GM19467 (cell line): ENCODE results near the gene MARK3.

ENCODE experiments used
- ATAC-seq: cut with Tn5 transposase; IDR thresholded peaks from one replicate; pipeline ENCODE4 v1.9.1; 2021; ENCODE audit warnings: mild to moderate bottlenecking, moderate library complexity; ENCODE audit not compliant: unreplicated experiment

MARK3 gene

DNA sequence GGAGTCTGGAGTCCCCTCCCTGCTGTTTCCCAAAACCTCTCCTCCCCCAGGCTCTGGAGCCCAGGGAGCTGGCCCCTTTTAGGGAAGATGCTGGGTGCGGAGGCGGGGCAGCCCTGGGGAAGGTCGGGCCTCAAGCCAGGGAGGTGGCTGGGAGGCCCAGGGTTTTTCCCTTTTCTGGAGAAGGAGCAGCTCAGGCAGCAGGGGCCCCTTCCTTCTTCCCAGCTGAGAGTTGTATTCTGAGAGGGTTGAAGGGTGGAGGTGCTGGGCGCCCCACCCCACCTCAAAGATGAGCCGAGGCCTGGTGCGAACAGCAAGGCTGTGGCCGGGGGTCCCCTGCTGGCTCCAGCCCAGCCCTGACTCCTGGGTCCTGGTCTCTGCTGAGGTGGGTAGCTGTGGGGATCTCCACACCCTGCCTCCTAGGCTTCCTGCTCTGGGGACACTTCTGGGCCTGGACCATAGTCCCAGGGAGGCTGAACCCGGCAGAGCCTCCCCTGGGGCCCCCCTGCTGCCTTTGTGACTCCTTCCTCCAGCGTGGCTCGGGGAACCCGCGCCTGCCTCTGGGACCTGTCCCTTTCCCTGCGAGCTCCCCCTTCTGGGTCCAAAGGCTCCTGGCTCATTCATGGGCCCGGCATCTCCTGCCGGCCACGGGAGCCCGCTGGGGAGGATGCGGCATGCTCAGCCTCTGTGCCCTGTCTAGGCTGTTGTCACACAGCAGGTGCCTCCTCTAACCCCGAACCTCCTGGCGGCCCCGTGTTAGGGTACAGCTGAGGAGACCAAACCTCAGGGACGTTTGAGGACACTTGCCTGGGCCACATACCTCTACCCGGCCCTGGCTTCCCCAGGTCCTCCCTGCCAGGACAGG, 148.2 kb downstream of the MARK3 start:
- ATAC-seq, result no peak

DNA sequence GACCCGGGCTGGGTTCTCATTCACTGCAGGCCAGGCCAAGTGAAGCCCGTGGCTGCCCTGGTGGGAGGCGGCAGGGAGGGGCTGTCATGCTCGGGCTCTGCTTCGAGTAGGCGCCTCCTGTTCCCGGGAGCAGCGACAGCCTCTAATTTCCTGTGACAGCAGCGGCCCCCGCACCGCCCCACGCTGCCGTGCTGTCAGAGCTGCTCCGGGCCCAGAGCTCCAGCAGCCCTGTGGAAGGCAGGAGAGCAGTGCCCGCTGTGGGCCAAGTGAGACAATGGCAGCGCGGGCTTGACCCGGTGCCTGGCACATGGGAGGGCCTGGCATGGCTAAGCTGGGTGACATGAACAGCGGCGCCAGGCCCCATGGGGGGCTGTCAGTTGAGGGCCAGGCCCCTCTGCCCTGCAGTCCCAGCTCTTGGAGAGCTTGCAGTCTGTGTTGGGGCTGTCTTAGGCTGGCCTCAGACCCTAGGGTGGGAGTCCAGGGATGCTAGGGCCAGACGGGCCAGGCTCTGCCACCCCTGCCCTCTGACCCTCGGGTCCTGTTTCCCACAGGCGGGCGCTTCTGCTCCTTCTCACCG, 148.9 kb downstream of the MARK3 start:
- no peak for ATAC-seq

DNA sequence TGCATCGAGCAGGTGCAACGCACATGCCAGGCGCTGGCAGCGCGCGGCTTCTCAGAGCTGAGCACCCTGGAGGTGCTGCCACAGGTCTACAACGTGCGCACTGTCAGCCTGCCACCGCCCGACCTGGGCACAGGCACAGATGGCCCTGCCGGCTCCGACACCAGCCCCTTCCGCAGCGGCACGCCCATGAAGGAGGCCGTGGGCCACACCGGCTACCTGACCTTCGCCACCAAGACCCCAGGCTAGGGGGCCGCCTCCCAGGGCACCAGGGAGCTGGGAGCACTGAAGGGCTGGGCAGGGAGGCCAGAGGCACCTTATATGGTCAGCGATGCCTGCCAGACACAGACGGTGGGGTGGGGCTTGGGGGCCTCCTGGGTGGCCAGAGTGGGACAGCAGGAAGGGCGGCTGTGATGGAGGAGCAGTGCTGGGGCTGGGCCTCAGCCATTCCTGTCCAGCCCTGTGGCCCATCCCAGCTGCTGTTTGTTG, 149.4 kb downstream of the MARK3 start:
- no peak for ATAC-seq

DNA sequence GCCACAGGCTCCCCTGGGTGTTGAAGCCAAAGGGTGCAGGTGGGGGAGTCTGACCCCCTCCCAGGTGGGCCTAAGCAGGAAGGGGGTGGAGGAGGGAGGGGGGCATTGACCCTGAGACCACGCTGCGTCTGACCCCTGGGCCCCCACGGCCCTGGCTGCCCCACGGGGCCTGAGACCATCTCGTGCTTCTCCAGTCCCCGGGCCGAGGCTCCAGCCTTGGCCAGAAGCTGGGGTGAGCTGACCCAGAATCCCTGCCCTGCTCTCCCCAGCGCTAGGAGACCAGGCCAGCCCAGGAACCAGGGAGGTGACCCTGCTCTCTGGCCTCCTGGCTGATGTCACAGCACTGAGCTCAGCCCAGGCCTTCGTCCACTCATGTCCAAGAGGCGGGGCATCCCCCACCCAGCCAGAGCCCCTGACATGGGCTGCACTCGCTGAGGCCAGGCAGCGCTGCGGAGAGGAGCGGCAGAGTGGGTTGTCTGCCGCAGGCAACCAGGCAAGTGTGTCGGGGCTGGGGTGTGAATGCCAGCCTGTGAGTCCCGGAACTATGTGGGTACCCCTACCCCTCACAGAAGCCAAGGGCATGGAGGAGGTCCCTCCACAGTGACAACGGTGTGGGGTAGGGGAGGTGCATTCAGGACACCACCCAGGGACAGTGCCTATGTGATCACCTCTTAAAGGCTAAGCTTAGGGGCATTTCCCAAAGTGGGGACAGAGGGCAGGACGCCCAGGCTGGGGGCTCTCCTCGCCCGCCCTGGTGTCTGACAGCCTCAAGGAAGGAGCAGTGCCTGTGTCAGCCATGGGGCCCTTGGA, 150.1 kb downstream of the MARK3 start:
- ATAC-seq, result no peak

DNA sequence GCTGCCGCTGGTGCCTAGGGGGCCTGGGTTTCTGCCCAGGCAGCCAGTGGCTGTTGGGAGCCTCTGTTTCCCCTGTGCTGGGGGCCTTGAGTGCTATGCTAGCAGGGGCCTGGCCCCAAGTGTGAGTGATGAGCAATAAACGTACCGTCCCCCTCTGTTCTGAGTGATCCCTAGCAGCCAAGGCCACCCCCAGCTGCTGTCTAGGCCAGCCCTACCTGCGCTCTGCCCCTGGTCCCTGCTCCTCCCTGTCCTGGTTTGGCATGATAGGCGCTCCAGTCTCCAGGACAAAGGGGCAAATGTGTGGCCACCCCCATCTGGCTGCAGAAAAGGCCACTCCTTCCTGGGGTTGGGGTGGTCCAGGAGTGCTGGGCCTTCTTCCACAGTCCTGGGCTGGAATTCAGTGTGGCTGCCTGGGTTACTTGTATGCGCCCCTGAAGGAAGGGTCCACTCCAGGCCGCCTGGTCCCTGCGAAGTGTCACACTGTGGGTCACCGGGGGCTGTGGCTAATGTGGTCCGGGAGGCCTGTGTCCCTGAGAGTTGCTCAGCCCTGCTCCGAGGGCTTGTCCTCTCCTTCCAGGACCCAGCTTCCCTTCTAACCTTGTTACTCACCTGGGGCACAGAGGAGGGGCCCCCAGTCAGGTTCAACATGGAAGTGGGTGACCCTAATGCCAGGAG, 150.8 kb downstream of the MARK3 start:
- ATAC-seq, result no peak

DNA sequence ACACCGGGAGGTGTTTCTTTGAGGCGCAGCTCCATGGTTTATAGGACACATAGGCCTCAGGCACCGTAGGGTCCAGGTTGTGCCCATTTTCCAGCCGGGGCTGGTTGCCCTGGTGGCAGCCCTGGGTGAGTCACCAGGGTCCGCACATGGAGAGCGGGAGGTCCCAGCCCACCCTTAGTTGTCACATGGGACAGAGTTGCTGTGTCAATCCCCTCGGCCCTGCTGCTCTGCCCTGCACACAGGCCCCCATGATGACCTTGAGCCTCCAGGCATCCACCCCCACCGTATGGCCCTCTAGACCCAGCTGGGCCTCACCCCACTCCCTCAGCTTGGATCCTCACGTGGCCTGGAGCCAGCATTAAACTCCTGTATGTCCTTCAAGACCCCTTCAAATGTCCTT, 151.5 kb downstream of the MARK3 start:
- ATAC-seq, result no peak

DNA sequence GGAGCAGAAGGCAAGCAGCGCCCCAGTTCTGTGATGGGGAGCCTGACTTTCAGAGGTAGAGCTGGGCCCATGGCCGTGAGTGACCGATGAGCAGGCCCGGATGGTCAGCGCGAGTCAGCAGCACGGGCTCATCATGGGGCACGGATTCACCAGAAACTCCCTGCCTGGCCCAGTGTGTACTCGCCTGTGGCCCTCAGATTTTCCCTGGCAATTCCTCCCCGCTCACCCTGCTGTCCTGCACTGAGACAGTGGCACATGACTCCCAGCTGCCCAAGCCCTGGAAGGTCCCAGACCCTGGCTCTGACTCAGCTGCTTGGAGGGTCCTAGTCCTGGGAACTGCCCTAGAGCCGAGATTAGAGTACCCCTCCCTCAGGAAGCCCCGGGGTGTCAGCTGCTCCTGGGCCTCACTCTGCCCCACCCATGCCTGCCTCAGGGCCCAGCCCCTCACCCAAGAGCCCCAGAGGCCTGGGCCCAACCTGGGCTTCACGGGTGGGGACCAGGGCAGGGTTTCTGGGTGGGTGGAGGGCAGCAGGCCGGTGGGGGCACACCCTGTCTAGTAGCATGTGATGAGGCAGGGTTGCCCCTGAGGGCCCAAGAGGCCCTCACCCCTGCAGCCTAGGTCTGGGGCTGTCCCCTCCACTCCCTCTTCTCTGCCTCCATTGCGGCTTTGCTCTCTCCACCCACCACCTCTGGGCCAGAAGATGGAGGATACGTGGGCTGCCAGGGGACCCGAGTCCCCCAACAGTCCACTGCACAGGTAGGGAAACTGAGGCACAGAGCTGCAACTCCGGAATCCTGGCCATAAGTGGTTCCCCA, 152.2 kb downstream of the MARK3 start:
- no peak for ATAC-seq

DNA sequence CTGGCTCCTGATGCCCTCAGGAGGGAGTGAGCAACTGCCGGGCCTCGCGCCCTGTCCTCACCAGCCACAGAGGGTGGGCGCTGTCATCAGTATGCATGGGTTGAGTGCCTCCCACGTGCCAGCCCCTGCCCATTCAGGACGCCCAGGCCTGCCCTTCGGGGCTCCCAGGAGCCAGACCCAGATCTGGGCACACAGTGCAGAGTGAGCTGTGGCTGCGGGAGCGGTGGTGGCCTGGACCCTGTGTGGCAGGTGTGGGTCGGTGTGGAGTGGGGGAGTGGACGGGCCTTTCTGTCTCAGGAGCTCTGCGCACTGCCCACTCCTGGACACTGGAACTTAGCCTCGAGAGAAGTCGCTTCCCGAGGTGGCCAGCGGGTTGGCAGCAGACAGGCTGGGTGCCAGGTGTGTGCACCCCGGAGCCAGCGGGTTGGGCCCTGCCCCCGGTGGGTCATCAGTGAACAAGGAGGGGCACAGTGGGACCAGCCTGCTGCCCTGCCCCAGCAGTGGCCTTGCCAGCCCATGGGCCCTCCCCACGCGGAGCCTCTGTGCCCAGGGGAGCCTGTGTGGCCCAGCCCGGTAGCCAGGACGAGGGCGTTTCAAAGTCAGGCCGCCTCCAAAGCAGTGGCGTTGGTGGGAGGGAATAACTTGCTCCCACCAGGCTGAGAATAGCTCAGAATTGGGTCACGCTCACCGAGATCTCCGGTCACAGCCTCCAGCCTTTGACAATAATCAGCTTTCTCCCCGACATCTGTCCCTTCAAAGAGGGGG, 153.3 kb downstream of the MARK3 start:
- no peak for ATAC-seq

DNA sequence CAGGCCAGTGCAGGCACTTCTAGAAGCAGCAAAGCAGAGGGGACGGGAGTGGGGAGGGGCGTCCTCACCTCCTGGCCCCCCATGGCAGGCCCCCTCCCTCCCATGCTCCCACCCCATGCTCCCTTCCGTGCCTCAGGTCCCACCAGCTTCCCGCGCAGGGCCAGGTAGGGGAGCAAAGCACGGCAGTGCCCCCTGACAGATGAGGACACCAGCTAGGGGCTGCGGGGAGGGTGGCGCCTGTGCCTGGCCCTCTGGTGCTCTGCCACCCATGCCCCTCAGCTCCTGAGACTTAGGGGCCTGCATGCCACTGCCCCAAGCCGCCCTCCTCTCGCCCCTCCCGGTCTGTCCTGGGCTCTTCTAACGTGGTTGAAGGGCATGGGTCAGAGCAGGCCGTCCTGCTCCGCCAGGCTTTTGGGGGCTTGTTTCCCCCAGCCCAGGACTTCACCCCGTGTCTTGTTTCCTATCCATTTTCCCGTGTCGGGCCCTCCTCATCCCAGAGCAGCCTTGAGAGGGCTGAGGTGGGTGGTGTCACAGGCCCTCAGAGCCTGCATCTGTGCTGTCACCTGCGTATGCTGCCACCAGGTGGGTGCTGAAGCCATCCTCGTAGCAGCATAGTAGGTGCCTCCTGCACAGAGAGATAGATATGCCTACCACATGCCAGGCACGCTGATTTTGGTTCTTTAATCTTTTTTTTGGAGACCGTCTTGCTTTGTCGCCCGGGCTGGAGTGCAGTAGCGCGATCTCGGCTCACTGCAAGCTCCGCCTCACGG, 154.0 kb downstream of the MARK3 start:
- ATAC-seq, result no peak

DNA sequence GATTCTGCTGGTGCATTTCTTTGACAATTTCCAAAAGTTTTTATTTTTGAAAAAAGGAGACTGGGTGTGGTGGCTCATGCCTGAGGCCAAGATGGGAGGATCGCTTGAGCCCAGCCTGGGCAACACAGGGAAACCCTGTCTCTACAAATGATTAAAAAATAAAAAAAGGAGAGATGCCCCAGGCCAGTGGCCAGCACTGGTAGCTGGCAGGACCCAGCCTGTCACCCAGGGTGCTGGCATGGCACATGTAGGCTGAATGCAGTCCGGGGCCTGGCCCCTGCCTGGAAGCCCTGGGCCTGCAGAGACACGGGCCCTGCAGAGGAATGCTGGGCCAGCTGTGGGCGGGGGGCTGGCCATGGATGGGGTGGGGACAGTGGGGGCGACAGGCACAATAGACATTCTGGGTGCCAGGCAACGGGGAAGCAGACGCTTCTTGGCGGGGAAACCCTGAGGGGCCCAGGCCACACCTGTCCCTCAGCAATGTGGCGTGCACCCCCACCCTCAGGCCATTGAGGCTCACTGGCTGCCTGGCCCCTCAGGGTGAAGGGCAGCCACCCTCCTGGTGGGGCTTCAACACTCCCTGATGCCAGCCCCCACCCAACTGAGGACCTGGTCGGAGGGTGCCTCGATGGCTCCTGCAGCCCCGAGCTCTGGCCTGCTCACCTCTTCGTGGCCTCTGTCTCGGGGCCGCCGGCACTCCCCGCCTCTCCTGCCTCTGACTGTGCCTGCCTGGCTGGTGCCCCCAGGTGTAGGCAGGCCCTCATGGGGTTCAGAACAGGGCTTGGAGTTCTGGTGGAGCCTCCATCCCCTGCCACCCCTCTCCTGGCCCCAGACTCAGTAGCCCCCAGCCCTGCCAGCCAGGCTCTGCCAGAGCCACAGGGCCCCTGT, 155.8 kb downstream of the MARK3 start:
- ATAC-seq, result no peak

DNA sequence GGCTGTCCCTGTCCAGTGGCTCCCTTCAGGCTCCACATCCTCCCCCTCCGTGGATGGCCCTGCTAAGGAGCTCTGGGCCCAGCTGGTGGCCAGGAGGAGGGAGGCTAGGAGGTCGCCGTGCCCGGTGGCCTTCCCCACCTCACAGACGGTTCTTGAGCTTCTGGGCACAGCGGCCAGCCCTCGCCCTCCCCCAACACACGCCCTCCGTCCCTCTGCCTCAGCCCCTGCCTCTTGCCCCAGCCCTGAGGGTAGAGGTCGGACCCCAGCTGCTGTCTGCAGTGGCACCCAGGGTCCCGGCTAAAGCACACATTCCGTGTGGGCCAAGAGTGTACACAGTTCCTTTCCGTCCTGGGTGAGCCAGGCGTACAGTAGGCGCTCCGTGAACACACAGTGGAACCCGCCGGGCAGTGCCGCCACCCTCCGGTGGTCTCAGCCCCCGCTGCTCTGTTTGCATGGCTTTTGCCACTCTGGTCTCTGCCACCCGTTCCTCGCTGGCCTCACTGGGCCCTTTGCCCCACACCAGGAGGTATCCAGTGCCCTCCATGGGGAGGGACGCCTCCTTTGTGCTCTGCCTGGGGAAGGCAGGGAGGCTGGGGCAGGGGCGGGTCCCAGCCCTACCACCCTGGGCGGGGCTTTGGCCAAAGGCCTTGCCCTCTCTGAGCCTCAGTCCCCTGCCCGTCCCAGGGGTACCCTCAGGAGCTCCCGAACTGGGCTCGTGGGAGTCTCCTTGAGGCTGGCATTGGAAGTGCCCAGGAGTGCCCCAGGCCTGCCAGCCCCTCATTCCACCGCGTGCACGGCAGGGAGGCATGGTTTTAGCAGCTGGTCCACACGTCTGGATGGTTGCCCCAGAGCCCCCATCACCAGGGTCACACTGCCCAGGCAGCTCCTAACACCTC, 156.7 kb downstream of the MARK3 start:
- no peak for ATAC-seq

DNA sequence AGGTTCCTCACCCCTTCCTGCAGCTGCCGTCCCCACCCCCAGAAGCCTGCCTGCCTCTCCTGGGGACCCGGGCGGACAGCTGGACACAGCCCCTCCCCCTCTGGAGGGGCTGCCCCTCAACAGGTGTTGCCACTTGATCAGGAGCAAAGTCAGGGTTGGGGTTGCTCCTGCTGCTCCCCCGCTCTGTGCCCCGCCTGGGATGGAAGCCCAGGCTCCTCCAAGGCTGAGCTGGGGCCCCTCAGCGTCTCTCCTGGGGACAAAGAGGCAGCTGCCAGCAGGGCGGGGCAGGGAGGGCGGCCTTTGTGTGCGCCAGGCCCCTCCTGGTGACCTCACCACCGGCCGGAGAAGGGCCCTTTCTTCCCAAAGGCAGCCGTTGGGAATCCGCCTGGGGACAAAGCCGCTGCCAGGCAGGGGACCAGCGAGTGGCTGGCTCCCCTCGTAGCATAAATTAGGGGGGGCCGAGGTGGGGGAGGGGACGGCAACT, 157.4 kb downstream of the MARK3 start:
- no peak for ATAC-seq

DNA sequence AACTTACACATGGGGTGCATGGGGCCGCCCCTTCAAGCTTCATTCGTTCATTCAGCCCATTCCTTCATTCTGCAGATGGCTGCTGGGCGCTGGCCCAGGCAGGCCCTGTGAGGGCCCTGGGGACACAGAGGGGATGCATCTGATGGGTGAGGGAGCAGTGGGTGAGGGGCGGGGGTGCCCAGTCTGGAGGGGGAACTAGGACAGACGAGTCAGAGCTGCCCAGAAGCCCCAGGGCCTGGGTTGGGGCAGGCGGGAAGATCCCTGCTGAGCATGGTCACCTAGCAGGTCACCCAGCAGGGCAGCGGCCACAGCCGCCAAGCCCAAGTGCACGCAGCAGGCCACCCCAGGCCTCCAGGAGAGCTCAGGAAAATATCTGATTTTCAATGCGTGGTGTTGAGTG, 157.9 kb downstream of the MARK3 start:
- ATAC-seq, result no peak

DNA sequence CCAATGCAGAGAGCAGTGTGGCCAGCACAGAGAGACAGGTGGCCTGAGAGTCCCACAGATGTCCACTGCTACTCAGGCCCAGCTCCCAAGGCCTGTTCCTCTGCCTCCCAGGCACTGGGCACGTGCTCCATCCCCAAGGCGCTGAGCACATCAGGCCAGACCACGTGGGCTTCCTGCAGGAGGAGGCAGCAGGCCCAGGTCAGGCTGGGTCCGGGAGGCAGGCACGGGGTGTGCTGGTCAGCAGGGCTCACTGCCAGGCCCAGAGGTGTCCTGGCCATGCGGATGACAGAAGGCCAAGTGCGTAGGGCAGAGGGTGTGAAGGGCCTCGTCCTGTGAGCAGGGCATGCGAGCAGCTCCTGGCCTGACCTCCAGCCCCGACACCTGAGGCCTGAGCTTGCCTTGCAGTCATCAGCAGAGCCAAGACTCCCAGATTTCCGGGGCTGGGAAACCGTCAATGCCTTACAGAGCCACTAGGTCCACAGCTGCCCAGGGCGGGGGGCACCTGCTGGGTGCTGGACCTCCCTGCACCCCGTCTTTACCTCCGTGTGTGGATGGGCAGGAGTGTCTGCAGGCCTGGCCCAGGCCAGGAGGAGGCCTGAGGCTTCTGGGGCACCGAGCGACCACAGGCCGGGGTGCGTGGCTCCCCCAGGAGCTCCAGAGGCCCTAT, 158.6 kb downstream of the MARK3 start:
- no peak for ATAC-seq

DNA sequence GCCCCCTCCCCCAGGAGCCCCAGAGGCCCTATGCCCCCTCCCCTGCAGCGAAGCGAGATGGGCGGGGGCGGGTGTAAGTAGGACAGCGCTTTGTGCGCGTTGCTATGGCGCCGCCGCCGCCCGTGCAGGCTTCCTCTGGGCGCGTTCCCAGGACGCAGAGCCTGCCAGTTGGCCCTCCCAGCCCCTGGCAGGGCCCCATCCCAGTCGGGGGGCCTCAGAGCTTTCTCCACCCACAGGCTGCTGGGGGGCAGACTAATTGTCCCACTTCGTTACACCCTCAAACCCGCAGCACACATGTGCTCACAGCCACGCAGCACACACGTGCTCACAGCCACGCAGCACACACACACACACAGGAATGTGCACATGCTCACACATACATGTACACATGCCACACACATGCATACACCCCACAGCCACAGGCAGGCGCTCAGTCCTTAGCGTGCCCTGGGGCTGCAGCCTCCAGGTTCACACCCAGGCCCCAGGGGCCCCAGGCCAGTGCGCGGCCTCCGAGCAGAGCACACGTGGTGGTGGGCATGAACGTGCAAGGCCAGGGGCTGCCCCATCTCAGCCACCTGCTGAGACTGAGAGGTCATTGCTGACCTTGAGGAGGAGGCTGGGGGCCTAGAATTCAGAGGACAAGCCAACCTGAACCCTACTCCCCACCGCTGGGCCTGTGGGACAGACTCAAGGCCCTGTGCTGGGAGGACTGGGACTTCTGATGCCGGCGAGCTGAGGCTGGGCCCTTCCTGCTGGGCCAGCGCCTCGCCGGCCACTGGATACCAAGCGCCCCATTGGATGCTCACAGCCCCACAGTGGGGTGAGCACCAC, 159.4 kb downstream of the MARK3 start:
- no peak for ATAC-seq
